Measurements from ENCODE around the gene LCNL1.
A peak's percentile ranks its signal among the peaks of the same experiment; 100 is the strongest.
"Not testable (repeated sequence)": the region's sequence is repeated elsewhere in the genome, so short reads cannot be mapped to it uniquely, and the experiment has no call there.

Gene LCNL1

DNA sequence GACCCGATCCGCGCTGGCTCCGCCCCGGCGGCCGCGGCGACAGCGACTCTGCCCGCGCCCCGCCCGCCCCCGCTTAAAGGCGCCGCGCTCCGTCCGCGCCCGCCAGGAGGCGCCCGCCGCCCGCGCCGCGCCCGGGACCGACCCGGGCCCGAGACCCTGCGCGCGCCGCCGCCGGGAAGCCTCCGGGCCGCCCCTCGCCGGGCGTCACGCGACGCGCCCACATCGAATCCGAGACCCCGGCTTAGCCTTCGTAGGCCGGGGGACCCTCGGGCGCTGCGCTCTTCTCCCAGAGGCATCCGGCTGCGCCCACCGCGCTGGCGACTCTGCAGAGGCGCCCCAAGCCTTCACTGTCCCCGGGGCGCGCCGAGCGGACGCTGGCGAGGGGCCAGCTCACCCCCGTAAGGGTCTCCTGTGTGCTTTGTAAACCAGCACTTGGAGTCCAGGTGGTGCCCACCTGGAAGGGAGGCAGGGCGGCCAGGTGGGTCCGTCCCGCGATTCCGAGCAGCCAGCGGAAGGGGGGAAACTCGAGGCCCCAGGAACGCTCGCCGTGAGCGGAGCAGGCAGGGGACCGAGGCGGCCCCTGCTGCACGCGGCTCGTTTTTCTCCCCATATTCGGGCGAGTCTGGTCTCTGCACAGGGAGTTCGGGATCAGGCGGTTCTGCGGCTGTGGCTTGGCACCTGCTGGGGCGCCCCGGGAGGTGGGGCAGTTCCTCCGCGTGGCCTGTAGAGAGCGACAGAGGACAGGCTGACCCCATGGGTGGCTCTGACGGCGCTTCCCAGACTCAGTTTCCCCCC, 45.7 kb downstream of the LCNL1 start:
- DNase-seq, result peak; percentile 61

DNA sequence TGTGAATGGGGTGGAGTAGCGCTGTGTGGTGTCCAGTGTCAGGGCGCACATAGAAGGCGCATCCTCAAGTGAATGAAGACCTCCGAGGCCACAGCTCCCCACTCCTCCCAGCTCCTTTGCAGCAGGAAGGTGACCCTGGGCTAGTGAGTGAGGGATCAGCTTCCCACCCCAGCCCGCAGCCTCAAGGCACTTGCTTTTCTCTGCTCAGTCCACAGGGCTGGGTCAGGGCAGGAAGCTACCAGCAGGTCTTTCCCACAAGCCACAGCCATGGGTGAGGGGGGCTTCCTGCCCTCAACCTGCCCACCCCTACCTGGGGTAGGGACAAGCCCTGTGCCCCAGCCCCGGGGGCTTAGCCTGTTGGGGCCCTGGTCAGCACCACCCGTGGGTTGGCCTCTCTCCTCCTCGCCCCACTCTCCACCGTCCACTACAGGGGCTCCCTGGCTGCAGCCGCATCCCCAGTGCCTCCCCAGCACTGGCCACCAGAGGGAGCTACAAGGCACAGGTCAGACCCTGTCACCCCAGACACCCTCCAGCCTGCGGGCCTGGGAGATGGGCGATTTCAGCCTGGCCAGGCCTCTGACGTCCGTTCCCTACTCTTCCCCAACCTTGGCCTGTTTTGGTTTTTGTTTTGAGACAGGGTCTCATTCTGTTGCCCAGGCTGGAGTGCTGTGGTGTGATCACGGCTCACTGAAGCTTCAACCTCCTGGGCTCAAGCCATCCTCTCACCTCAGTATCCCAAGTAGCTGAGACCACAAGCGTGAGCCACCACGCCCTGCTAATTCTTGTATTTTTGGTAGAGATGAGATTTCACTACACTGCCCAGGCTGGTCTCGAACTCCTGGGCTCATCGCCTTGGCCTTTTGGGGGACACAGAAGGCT, 46.5 kb downstream of the LCNL1 start:
- peak; percentile 69 for DNase-seq

DNA sequence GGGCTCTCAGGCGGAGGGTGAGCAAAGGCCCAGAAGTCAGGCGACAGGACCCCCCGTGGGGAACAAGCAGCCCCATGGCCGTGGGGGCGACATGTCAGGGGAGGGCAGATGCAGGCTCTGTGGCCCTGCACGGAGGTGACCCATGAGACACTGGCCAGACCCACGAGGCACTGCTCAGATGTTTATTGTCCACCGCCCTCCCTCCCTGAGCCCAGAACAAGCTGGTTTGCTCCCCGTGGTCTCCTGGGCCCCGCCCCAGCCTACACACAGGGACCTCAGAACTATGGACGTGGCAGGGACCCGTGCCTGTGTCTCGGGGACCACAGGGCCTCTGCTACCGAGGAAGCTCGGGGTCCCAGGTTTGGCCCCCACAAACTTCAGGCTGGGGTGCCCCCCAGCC, 47.2 kb downstream of the LCNL1 start:
- DNase-seq, result no peak

GRCh38 chr9:137030538-137031527, 48.0 kb downstream of the LCNL1 start:
- DNase-seq, result no peak

GRCh38 chr9:137031904-137032640, 49.3 kb downstream of the LCNL1 start, which contains the start of gene FUT7:
Gene FUT7, minus strand, starts transcription at chr9:137032088. Its CDS starts 97 bp downstream, at chr9:137031991.
- DNase-seq, result no peak

DNA sequence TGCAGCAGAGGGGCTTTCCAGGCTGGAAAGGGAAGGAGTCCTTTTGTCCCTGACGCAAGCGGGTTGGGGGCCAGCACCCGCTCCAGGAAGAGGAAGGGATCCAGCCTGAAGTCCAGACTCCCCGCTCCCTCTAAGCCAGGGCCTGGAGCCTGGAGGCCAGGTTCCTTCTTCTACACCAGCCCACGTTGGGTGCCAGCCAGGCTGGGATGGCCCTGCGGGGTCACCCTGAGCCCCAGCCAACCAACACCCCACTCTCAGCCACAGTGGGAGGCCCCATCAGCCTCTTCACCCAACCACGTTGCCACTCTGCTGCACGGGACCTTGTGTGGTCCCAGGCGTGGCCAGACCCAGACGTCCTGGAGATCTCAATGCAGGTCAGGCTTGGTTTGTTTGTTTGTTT, 50.1 kb downstream of the LCNL1 start:
- DNase-seq, result no peak

- DNase-seq, result not testable (repeated sequence)
Observed at GRCh38 chr9:137033481-137033880, 50.7 kb downstream of the LCNL1 start.

DNA sequence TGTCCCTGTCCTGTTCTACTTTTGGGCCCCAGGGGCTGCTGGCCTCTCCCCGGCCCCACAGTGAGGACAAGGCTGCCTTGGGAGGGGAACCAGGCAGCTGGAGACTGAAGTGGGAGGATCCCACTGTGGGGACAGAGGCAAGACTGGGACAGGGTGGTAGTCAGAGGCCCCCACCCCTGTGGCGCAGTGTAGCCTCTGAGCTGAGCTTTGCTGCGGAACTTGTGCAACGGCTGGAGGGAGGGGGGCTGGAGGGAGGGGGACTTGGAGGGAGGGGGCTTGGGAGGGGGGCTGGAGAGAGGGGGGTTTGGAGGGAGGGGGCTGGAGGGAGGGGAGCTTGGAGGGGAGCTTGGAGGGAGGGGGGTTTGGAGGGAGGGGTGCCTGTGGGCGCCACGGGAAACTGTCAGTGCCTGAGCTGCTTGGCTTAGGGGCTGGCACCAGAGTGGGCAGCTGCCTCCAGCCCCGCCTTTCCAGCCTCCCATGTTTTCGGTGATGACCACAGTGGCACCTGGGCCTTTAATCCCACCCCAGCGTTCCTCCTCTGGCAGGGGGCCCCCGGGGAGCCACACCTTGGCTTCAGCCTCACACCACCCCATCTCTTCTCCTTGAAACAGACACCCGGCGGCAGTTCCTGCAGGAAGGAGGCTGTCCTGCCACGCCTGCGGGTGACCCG, 51.4 kb downstream of the LCNL1 start:
- no peak for DNase-seq

GRCh38 chr9:137034709-137035506, 52.1 kb downstream of the LCNL1 start:
- DNase-seq, result peak; percentile 89
